ENCODE results near the gene SOCS2.

Gene SOCS2

GRCh38 chr12:93599192-93599591 lies 26.7 kb downstream of the SOCS2 start:
- Histone ChIP-seq H3K36me3 (ENCODE audit: insufficient read depth, low read depth, low read length) (no peaks in the 10 kb centered on the region), H3K27me3 (ENCODE audit: insufficient read depth, low read length) (no peaks in the 10 kb centered on the region), H3K9ac (ENCODE audit: low read depth, low read length) (no peak overlapping the region), H3K4me3 (ENCODE audit: low read length) (no peak overlapping the region), H3K27ac (ENCODE audit: low read length) (no peak overlapping the region), H3K4me1 (ENCODE audit: insufficient read depth, low read length) (peaks cover 15% of the 10 kb centered on the region; the same call in 1 of the 2 replicates), H3K9me3 (ENCODE audit: insufficient read depth, low read depth, low read length) (no peaks in the 10 kb centered on the region)

GRCh38 chr12:93601591-93601990 lies 29.1 kb downstream of the SOCS2 start:
- H3K4me3 ChIP-seq (ENCODE audit: low read length), result no peak overlapping the region
- H3K27ac ChIP-seq (ENCODE audit: low read length), result no peak overlapping the region
- H3K27me3 ChIP-seq (ENCODE audit: insufficient read depth, low read length), result no peaks in the 10 kb centered on the region
- H3K4me1 ChIP-seq (ENCODE audit: insufficient read depth, low read length), result no peaks in the 10 kb centered on the region
- no peak overlapping the region for H3K9ac ChIP-seq (ENCODE audit: low read depth, low read length)
- no peaks in the 10 kb centered on the region for H3K36me3 ChIP-seq (ENCODE audit: insufficient read depth, low read depth, low read length)
- no peaks in the 10 kb centered on the region for H3K9me3 ChIP-seq (ENCODE audit: insufficient read depth, low read depth, low read length)

GRCh38 chr12:93602897-93603668 lies 30.6 kb downstream of the SOCS2 start:
- Histone ChIP-seq H3K4me1 (ENCODE audit: insufficient read depth, low read length) (no peaks in the 10 kb centered on the region), H3K27ac (ENCODE audit: low read length) (no peak overlapping the region), H3K9ac (ENCODE audit: low read depth, low read length) (no peak overlapping the region), H3K9me3 (ENCODE audit: insufficient read depth, low read depth, low read length) (no peaks in the 10 kb centered on the region), H3K27me3 (ENCODE audit: insufficient read depth, low read length) (no peaks in the 10 kb centered on the region), H3K4me3 (ENCODE audit: low read length) (no peak overlapping the region), H3K36me3 (ENCODE audit: insufficient read depth, low read depth, low read length) (no peaks in the 10 kb centered on the region)

GRCh38 chr12:93603762-93604161 lies 31.3 kb downstream of the SOCS2 start:
- no peaks in the 10 kb centered on the region for H3K27me3 ChIP-seq (ENCODE audit: insufficient read depth, low read length)
- no peak overlapping the region for H3K9ac ChIP-seq (ENCODE audit: low read depth, low read length)
- no peaks in the 10 kb centered on the region for H3K4me1 ChIP-seq (ENCODE audit: insufficient read depth, low read length)
- H3K4me3 ChIP-seq (ENCODE audit: low read length), result no peak overlapping the region
- no peaks in the 10 kb centered on the region for H3K36me3 ChIP-seq (ENCODE audit: insufficient read depth, low read depth, low read length)
- no peaks in the 10 kb centered on the region for H3K9me3 ChIP-seq (ENCODE audit: insufficient read depth, low read depth, low read length)
- H3K27ac ChIP-seq (ENCODE audit: low read length), result no peak overlapping the region

- Histone ChIP-seq H3K9me3 (ENCODE audit: insufficient read depth, low read depth, low read length) (no peaks in the 10 kb centered on the region), H3K36me3 (ENCODE audit: insufficient read depth, low read depth, low read length) (no peaks in the 10 kb centered on the region), H3K27ac (ENCODE audit: low read length) (no peak overlapping the region), H3K9ac (ENCODE audit: low read depth, low read length) (no peak overlapping the region), H3K27me3 (ENCODE audit: insufficient read depth, low read length) (no peaks in the 10 kb centered on the region), H3K4me1 (ENCODE audit: insufficient read depth, low read length) (peaks cover 8% of the 10 kb centered on the region), H3K4me3 (ENCODE audit: low read length) (no peak overlapping the region)
Observed at GRCh38 chr12:93608313-93608712, 35.8 kb downstream of the SOCS2 start.

GRCh38 chr12:93609281-93610192 lies 37.1 kb downstream of the SOCS2 start:
- no peak overlapping the region for H3K27ac ChIP-seq (ENCODE audit: low read length)
- H3K36me3 ChIP-seq (ENCODE audit: insufficient read depth, low read depth, low read length), result no peaks in the 10 kb centered on the region
- no peak overlapping the region for H3K4me3 ChIP-seq (ENCODE audit: low read length)
- H3K27me3 ChIP-seq (ENCODE audit: insufficient read depth, low read length), result no peaks in the 10 kb centered on the region
- H3K4me1 ChIP-seq (ENCODE audit: insufficient read depth, low read length), result peaks cover 10% of the 10 kb centered on the region
- no peak overlapping the region for H3K9ac ChIP-seq (ENCODE audit: low read depth, low read length)
- H3K9me3 ChIP-seq (ENCODE audit: insufficient read depth, low read depth, low read length), result no peaks in the 10 kb centered on the region

- no peaks in the 10 kb centered on the region for H3K9me3 ChIP-seq (ENCODE audit: insufficient read depth, low read depth, low read length)
- no peak overlapping the region for H3K4me3 ChIP-seq (ENCODE audit: low read length)
- H3K36me3 ChIP-seq (ENCODE audit: insufficient read depth, low read depth, low read length), result no peaks in the 10 kb centered on the region
- peaks cover 27% of the 10 kb centered on the region for H3K4me1 ChIP-seq (ENCODE audit: insufficient read depth, low read length)
- no peaks in the 10 kb centered on the region for H3K27me3 ChIP-seq (ENCODE audit: insufficient read depth, low read length)
- no peak overlapping the region for H3K27ac ChIP-seq (ENCODE audit: low read length)
- H3K9ac ChIP-seq (ENCODE audit: low read depth, low read length), result no peak overlapping the region
Observed at GRCh38 chr12:93612776-93613175, 40.3 kb downstream of the SOCS2 start.

- Histone ChIP-seq H3K4me1 (ENCODE audit: insufficient read depth, low read length) (peaks cover 27% of the 10 kb centered on the region), H3K4me3 (ENCODE audit: low read length) (no peak overlapping the region), H3K9ac (ENCODE audit: low read depth, low read length) (no peak overlapping the region), H3K27ac (ENCODE audit: low read length) (no peak overlapping the region), H3K9me3 (ENCODE audit: insufficient read depth, low read depth, low read length) (no peaks in the 10 kb centered on the region), H3K27me3 (ENCODE audit: insufficient read depth, low read length) (no peaks in the 10 kb centered on the region), H3K36me3 (ENCODE audit: insufficient read depth, low read depth, low read length) (no peaks in the 10 kb centered on the region)
Observed at GRCh38 chr12:93614917-93615596, 42.6 kb downstream of the SOCS2 start.

GRCh38 chr12:93616584-93617101 lies 44.2 kb downstream of the SOCS2 start:
- H3K9me3 ChIP-seq (ENCODE audit: insufficient read depth, low read depth, low read length), result no peaks in the 10 kb centered on the region
- peak overlapping the region; percentile 20 for H3K27ac ChIP-seq (ENCODE audit: low read length)
- H3K36me3 ChIP-seq (ENCODE audit: insufficient read depth, low read depth, low read length), result no peaks in the 10 kb centered on the region
- H3K9ac ChIP-seq (ENCODE audit: low read depth, low read length), result peak overlapping the region; percentile 6; the same call in 1 of the 2 replicates
- H3K4me3 ChIP-seq (ENCODE audit: low read length), result peak overlapping the region; percentile 4; the same call in 1 of the 2 replicates
- H3K27me3 ChIP-seq (ENCODE audit: insufficient read depth, low read length), result no peaks in the 10 kb centered on the region
- peaks cover 27% of the 10 kb centered on the region for H3K4me1 ChIP-seq (ENCODE audit: insufficient read depth, low read length)

- H3K27me3 ChIP-seq (ENCODE audit: insufficient read depth, low read length), result no peaks in the 10 kb centered on the region
- H3K4me3 ChIP-seq (ENCODE audit: low read length), result no peak overlapping the region
- H3K27ac ChIP-seq (ENCODE audit: low read length), result no peak overlapping the region
- peaks cover 18% of the 10 kb centered on the region for H3K4me1 ChIP-seq (ENCODE audit: insufficient read depth, low read length)
- H3K9ac ChIP-seq (ENCODE audit: low read depth, low read length), result no peak overlapping the region
- no peaks in the 10 kb centered on the region for H3K9me3 ChIP-seq (ENCODE audit: insufficient read depth, low read depth, low read length)
- H3K36me3 ChIP-seq (ENCODE audit: insufficient read depth, low read depth, low read length), result no peaks in the 10 kb centered on the region
Observed at GRCh38 chr12:93618891-93619410, 46.5 kb downstream of the SOCS2 start.

GRCh38 chr12:93621986-93622385 lies 49.5 kb downstream of the SOCS2 start:
- no peak overlapping the region for H3K27ac ChIP-seq (ENCODE audit: low read length)
- no peaks in the 10 kb centered on the region for H3K9me3 ChIP-seq (ENCODE audit: insufficient read depth, low read depth, low read length)
- peaks cover 5% of the 10 kb centered on the region for H3K4me1 ChIP-seq (ENCODE audit: insufficient read depth, low read length)
- no peak overlapping the region for H3K4me3 ChIP-seq (ENCODE audit: low read length)
- H3K27me3 ChIP-seq (ENCODE audit: insufficient read depth, low read length), result no peaks in the 10 kb centered on the region
- H3K36me3 ChIP-seq (ENCODE audit: insufficient read depth, low read depth, low read length), result no peaks in the 10 kb centered on the region
- no peak overlapping the region for H3K9ac ChIP-seq (ENCODE audit: low read depth, low read length)

All from iPS-20b (cell line).